HCT116 (cell line): Measurements from ENCODE around the gene ERC1. TPM values are rescaled to one million over a fixed set of nuclear protein-coding genes. Genes with fewer than 3 reads are reported as not detected.

ENCODE experiments used
- ATAC-seq: fragments of 200-7000 bp; cut with Tn5 transposase; 2 replicates; pipeline ENCODE4 v1.9.1; 2020; ENCODE audit warnings: mild to moderate bottlenecking, moderate library complexity
- BruUV-seq: library from RNA; stranded (reverse); fragments of 400-500 nt; replicated peaks from 2 replicates; lab custom pipeline; 2021; lab: Mats Ljungman, UMichigan
- CTCF ChIA-PET: fragments of 300-600 bp; sonication (Branson Sonifier 250); formaldehyde crosslinking; loops from one replicate; lab custom pipeline; 2021; ENCODE audit warnings: antibody characterized with exemption; lab: Charles Lee
- POLR2A ChIA-PET: fragments of 300-600, 350-600 bp; sonication (Branson Sonifier 250); formaldehyde crosslinking; loops from one replicate; lab custom pipeline; 2021; ENCODE audit warnings: antibody characterized with exemption; lab: Charles Lee
- RAD21 ChIA-PET, 2 experiments: fragments of 300-600 bp; sonication (Branson Sonifier 250); formaldehyde crosslinking; loops; one replicate each; lab custom pipeline; 2023; ENCODE audit warnings: low total read pairs in 2 of 2; ENCODE audit not compliant: uncharacterized antibody in 2 of 2, unreplicated experiment in 2 of 2, low non-redundant PET in 1 of 2; lab: Charles Lee
- DNase-seq: peaks from one replicate; pipeline ENCODE4 v3.0.0-alpha.2; 2010; ENCODE audit warnings: low read depth, low spot score
- H2AFZ ChIP-seq: fragments of 200-600 bp; shearing (Covaris generic), sonication (generic); 2 replicates; pipeline ENCODE4 v1.6.1; 2017; ENCODE audit warnings: low read depth, mixed run types, mixed read lengths, antibody characterized with exemption, low read length; ENCODE audit not compliant: poor library complexity, severe bottlenecking
- H3K27ac ChIP-seq: 2 replicates; pipeline ENCODE4 v1.5.1; 2012; ENCODE audit warnings: low read depth, low read length
- H3K27me3 ChIP-seq: fragments of 200-600 bp; sonication (generic); 2 replicates; pipeline ENCODE4 v1.6.1; 2016; ENCODE audit warnings: mixed run types, low read length, mixed read lengths; ENCODE audit not compliant: insufficient read depth
- H3K36me3 ChIP-seq, 2 experiments: fragments of 200-500 bp in 1 of 2; fragments of 200-600 bp in 1 of 2; sonication (Bioruptor generic) in 1 of 2; sonication (generic) in 1 of 2; 2 replicates each; pipeline versions ENCODE4 v1.5.1 to v1.6.1; 2014 to 2016; ENCODE audit warnings: low read length in 2 of 2, inconsistent platforms in 1 of 2, mixed read lengths in 1 of 2, mixed run types in 1 of 2; ENCODE audit not compliant: insufficient read depth in 2 of 2, control insufficient read depth in 1 of 2
- H3K4me1 ChIP-seq, 2 experiments: fragments of 200-600 bp in 1 of 2; sonication (generic) in 1 of 2; 2 replicates each; pipeline versions ENCODE4 v1.5.1 to v1.6.1; 2012 to 2017; ENCODE audit warnings: low read length in 2 of 2, inconsistent platforms in 1 of 2, mild to moderate bottlenecking in 1 of 2, mixed read lengths in 1 of 2, mixed run types in 1 of 2, moderate library complexity in 1 of 2; ENCODE audit not compliant: insufficient read depth in 2 of 2, control insufficient read depth in 1 of 2
- H3K4me2 ChIP-seq: fragments of 200-600 bp; sonication (generic); 2 replicates; pipeline ENCODE4 v1.6.1; 2017; ENCODE audit warnings: mixed run types, low read length, mixed read lengths
- H3K4me3 ChIP-seq, 2 experiments: fragments of 200-600 bp in 1 of 2; sonication (generic) in 1 of 2; replicated peaks in 1 of 2; 2 replicates each; pipeline ENCODE4 v1.5.1; 2011 to 2016; ENCODE audit warnings: low read length in 2 of 2, control low read depth in 1 of 2, low read depth in 1 of 2, mild to moderate bottlenecking in 1 of 2, mixed read lengths in 1 of 2, mixed run types in 1 of 2
- H3K79me2 ChIP-seq: fragments of 200-600 bp; sonication (generic); 2 replicates; pipeline ENCODE4 v1.6.1; 2017; ENCODE audit warnings: mild to moderate bottlenecking, mixed run types, low read length, moderate library complexity, mixed read lengths; ENCODE audit not compliant: insufficient read depth
- H3K9ac ChIP-seq: fragments of 200-600 bp; sonication (generic); 2 replicates; pipeline ENCODE4 v1.6.1; 2016; ENCODE audit warnings: low read length, mixed read lengths
- H3K9me2 ChIP-seq: fragments of 200-600 bp; sonication (generic), shearing (Covaris generic); 2 replicates; pipeline ENCODE4 v1.6.1; 2017; ENCODE audit warnings: mixed run types, mild to moderate bottlenecking, moderate library complexity; ENCODE audit not compliant: insufficient read depth
- H3K9me3 ChIP-seq, 2 experiments: fragments of 200-500 bp in 1 of 2; fragments of 200-600 bp in 1 of 2; sonication (Bioruptor generic) in 1 of 2; sonication (generic) in 1 of 2; 2 replicates each; pipeline ENCODE4 v1.6.1; 2014 to 2017; ENCODE audit warnings: low read length in 2 of 2, mixed read lengths in 2 of 2, inconsistent platforms in 1 of 2, low read depth in 1 of 2, mild to moderate bottlenecking in 1 of 2, mixed run types in 1 of 2, moderate library complexity in 1 of 2; ENCODE audit not compliant: control insufficient read depth in 1 of 2, insufficient read depth in 1 of 2
- H4K20me1 ChIP-seq: fragments of 200-600 bp; sonication (generic), shearing (Covaris generic); 2 replicates; pipeline ENCODE4 v1.6.1; 2017; ENCODE audit warnings: mixed run types, mild to moderate bottlenecking, moderate library complexity; ENCODE audit not compliant: insufficient read depth
- CBX3 ChIP-seq: IDR thresholded peaks from 2 replicates; pipeline ENCODE4 v1.6.1; 2012; ENCODE audit warnings: low read depth
- CEBPB ChIP-seq: IDR thresholded peaks from 2 replicates; pipeline ENCODE4 v1.6.1; 2012; ENCODE audit warnings: low read depth
- EGR1 ChIP-seq: IDR thresholded peaks from 2 replicates; pipeline ENCODE4 v1.6.1; 2012; ENCODE audit warnings: low read depth
- ELF1 ChIP-seq: IDR thresholded peaks from 2 replicates; pipeline ENCODE4 v1.6.1; 2012; ENCODE audit warnings: low read depth, borderline replicate concordance
- EZH2 ChIP-seq: fragments of 200-600 bp; sonication (generic); IDR thresholded peaks from 2 replicates; pipeline ENCODE4 v1.6.1; 2017; ENCODE audit warnings: antibody characterized with exemption, mixed run types
- FOSL1 ChIP-seq: IDR thresholded peaks from 2 replicates; pipeline ENCODE4 v1.6.1; 2012; ENCODE audit warnings: low read depth
- JUND ChIP-seq: IDR thresholded peaks from 2 replicates; pipeline ENCODE4 v1.6.1; 2012
- POLR2A ChIP-seq: IDR thresholded peaks from 2 replicates; pipeline ENCODE4 v1.7.0; 2011; ENCODE audit warnings: borderline replicate concordance; ENCODE audit not compliant: insufficient read depth, insufficient read length; ENCODE audit errors: extremely low read depth
- SP1 ChIP-seq: IDR thresholded peaks from 2 replicates; pipeline ENCODE4 v1.6.1; 2012; ENCODE audit warnings: low read depth
- SRF ChIP-seq: IDR thresholded peaks from 2 replicates; pipeline ENCODE4 v1.6.1; 2012; ENCODE audit warnings: low read depth
- TCF7L2 ChIP-seq: IDR thresholded peaks from 2 replicates; pipeline ENCODE4 v1.7.0; 2011; ENCODE audit warnings: borderline replicate concordance, inconsistent platforms; ENCODE audit not compliant: insufficient read depth, insufficient read length; ENCODE audit errors: extremely low read depth
- YY1 ChIP-seq: IDR thresholded peaks from 2 replicates; pipeline ENCODE4 v1.6.1; 2011; ENCODE audit warnings: low read length, low read depth, moderate library complexity, mild to moderate bottlenecking; ENCODE audit not compliant: insufficient replicate concordance; ENCODE audit errors: extremely low read depth
- ZFX ChIP-seq: fragments of 450-650 bp; IDR thresholded peaks from 2 replicates; pipeline ENCODE4 v1.6.1; 2017
- intact Hi-C: fragments of 100-400 bp; cut with micrococcal nuclease; formaldehyde crosslinking; loops from 2 replicates; pipeline ENCODE4 v1.10.0; 2022
- total RNA-seq: library from RNA; stranded (reverse); gene quantifications from one replicate; pipeline ENCODE4 v1.2.1, GENCODE V29; 2021; ENCODE audit not compliant: unreplicated experiment
- TF ChIP-seq, protein P1 (sequence below): IDR thresholded peaks from 2 replicates; pipeline ENCODE4 v1.6.1; 2011; ENCODE audit warnings: mild to moderate bottlenecking, low read length, moderate library complexity; ENCODE audit not compliant: insufficient replicate concordance; ENCODE audit errors: extremely low read depth
- TF ChIP-seq, protein P2 (sequence below): IDR thresholded peaks from 2 replicates; pipeline ENCODE4 v1.6.1; 2012
- TF ChIP-seq, protein P3 (sequence below), 3 experiments: fragments of 200-600 bp in 1 of 3; sonication (generic) in 1 of 3; IDR thresholded peaks in 2 of 3; conservative IDR thresholded peaks in 1 of 3; 2 replicates each; pipeline ENCODE4 v1.5.1; 2012 to 2017; ENCODE audit warnings: low read depth in 2 of 3, low read length in 2 of 3, antibody characterized with exemption in 1 of 3, borderline replicate concordance in 1 of 3, control low read depth in 1 of 3, mild to moderate bottlenecking in 1 of 3, mixed read lengths in 1 of 3, mixed run types in 1 of 3, moderate library complexity in 1 of 3; ENCODE audit not compliant: insufficient read depth in 1 of 3
- TF ChIP-seq, protein P4 (sequence below): IDR thresholded peaks from 2 replicates; pipeline ENCODE4 v1.6.1; 2012

ERC1 gene
- total RNA-seq, 1 experiment from 2014 or later, result 41.9 TPM

DNA sequence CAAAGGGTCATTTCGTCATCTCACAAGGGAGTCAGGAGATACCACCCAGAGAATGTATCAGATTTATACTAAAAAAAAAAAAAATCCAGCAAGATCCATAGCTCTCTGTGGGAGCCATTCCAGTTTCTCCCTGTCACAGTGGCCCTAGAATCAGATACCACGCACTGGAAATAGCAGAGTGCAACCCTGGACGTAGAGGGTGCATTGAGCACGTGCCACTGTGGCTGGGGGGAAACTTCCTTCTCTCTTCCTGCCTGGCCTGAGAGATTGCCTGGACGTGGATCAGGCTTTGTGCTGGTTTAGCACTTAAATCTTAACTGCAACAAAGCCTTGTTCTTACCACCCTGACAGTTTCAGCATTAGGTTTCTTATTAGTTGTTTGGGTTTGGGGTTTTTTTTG, 479.0 kb downstream of the ERC1 start:
- no peaks in the 10 kb centered on the region for H4K20me1 ChIP-seq
- no peaks in the 10 kb centered on the region for H3K36me3 ChIP-seq
- TF ChIP-seq, protein P1, sequence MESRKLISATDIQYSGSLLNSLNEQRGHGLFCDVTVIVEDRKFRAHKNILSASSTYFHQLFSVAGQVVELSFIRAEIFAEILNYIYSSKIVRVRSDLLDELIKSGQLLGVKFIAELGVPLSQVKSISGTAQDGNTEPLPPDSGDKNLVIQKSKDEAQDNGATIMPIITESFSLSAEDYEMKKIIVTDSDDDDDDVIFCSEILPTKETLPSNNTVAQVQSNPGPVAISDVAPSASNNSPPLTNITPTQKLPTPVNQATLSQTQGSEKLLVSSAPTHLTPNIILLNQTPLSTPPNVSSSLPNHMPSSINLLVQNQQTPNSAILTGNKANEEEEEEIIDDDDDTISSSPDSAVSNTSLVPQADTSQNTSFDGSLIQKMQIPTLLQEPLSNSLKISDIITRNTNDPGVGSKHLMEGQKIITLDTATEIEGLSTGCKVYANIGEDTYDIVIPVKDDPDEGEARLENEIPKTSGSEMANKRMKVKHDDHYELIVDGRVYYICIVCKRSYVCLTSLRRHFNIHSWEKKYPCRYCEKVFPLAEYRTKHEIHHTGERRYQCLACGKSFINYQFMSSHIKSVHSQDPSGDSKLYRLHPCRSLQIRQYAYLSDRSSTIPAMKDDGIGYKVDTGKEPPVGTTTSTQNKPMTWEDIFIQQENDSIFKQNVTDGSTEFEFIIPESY, result no peak
- TF ChIP-seq POLR2A (no peak), EGR1 (no peak), TCF7L2 (no peak), SRF (no peak), ELF1 (no peak), SP1 (no peak), ZFX (no peak)
- TF ChIP-seq, protein P2, sequence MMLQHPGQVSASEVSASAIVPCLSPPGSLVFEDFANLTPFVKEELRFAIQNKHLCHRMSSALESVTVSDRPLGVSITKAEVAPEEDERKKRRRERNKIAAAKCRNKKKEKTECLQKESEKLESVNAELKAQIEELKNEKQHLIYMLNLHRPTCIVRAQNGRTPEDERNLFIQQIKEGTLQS, result no peak
- TF ChIP-seq, all 23 proteins: peak for 0
- H3K9ac ChIP-seq, result no peak overlapping the region
- peaks cover 29% of the 10 kb centered on the region in 2 experiments for H3K4me1 ChIP-seq
- POLR2A ChIA-PET, result no interaction called here
- H3K27ac ChIP-seq, result no peak overlapping the region
- DNase-seq, result no peak
- H3K9me3 ChIP-seq, result no peaks in the 10 kb centered on the region
- no peak for ATAC-seq
- intact Hi-C loops, result no loop called here
- no peak overlapping the region for H3K4me3 ChIP-seq
- no peak overlapping the region for H2AFZ ChIP-seq
- no peaks in the 10 kb centered on the region for H3K9me2 ChIP-seq
- H3K4me2 ChIP-seq, result no peak overlapping the region
- no TSS peak for BruUV-seq
- H3K27me3 ChIP-seq, result no peaks in the 10 kb centered on the region
- RAD21 ChIA-PET, result no interaction called here
- CTCF ChIA-PET, result no interaction called here
- no peaks in the 10 kb centered on the region for H3K79me2 ChIP-seq

DNA sequence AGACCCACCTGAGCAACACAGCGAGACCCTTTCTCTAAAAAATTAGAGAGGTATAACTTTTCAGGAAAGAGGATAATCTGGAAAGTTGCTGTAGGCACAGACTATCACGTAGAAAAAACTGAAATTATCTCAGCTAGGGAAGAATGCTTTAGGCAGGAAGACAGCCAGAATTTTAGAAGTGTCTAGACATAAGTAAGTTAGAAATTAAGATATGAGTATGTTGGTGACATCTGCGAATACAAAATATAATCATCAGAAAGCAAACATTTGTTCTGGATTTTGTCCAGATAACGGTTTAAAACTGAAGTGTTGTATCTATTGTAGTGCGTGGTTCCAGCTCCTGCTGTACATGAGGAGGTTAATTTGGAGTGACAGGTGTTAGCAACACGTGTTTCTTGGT, 480.2 kb downstream of the ERC1 start:
- RAD21 ChIA-PET, result no interaction called here
- BruUV-seq, result no TSS peak
- POLR2A ChIA-PET, result no interaction called here
- no peak for TF ChIP-seq YY1
- no peak for TF ChIP-seq EZH2
- TF ChIP-seq CBX3, result no peak
- TF ChIP-seq, protein P3, sequence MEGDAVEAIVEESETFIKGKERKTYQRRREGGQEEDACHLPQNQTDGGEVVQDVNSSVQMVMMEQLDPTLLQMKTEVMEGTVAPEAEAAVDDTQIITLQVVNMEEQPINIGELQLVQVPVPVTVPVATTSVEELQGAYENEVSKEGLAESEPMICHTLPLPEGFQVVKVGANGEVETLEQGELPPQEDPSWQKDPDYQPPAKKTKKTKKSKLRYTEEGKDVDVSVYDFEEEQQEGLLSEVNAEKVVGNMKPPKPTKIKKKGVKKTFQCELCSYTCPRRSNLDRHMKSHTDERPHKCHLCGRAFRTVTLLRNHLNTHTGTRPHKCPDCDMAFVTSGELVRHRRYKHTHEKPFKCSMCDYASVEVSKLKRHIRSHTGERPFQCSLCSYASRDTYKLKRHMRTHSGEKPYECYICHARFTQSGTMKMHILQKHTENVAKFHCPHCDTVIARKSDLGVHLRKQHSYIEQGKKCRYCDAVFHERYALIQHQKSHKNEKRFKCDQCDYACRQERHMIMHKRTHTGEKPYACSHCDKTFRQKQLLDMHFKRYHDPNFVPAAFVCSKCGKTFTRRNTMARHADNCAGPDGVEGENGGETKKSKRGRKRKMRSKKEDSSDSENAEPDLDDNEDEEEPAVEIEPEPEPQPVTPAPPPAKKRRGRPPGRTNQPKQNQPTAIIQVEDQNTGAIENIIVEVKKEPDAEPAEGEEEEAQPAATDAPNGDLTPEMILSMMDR (IDR thresholded peaks at IDR 0.05 in 2 of 3, conservative IDR thresholded peaks at IDR 0.05 in 1 of 3; ENCODE audit: borderline replicate concordance in 1 of 3, insufficient read depth in 1 of 3, low read depth in 2 of 3, low read length in 2 of 3), result no peak
- TF ChIP-seq POLR2A, result no peak
- no peak for TF ChIP-seq CEBPB
- TF ChIP-seq JUND, result no peak
- TF ChIP-seq, protein P4, sequence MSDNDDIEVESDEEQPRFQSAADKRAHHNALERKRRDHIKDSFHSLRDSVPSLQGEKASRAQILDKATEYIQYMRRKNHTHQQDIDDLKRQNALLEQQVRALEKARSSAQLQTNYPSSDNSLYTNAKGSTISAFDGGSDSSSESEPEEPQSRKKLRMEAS, result no peak
- TF ChIP-seq SRF, result no peak
- TF ChIP-seq, protein P2, result no peak
- no peak for TF ChIP-seq FOSL1

More for the DNA sequence above, 480.2 kb downstream of the ERC1 start:
- no peak overlapping the region for H3K27ac ChIP-seq
- intact Hi-C loops, result no loop called here
- no peaks in the 10 kb centered on the region for H3K27me3 ChIP-seq
- no peak overlapping the region for H3K4me3 ChIP-seq
- no peak overlapping the region for H3K4me2 ChIP-seq
- no peaks in the 10 kb centered on the region for H3K9me2 ChIP-seq
- H3K79me2 ChIP-seq, result no peaks in the 10 kb centered on the region
- DNase-seq (no peak), ATAC-seq (no peak)
- no peaks in the 10 kb centered on the region for H3K36me3 ChIP-seq
- H3K9me3 ChIP-seq, result no peaks in the 10 kb centered on the region
- H3K4me1 ChIP-seq, result peaks cover 39 to 41% of the 10 kb centered on the region in 2 experiments
- CTCF ChIA-PET, result no interaction called here
- no peaks in the 10 kb centered on the region for H4K20me1 ChIP-seq
- H2AFZ ChIP-seq, result no peak overlapping the region
- H3K9ac ChIP-seq, result no peak overlapping the region
